D721Med (cell line): ENCODE results near the gene ASCL3.
"Not testable (repeated sequence)": the region's sequence is repeated elsewhere in the genome, so short reads cannot be mapped to it uniquely, and the experiment has no call there.

Source experiments
- DNase-seq: peaks from one replicate; pipeline ENCODE4 v3.0.0; 2011; ENCODE audit warnings: low spot score; ENCODE audit not compliant: insufficient read length
- FAIRE-seq: peaks from 2 replicates; lab custom pipeline; 2011; peaks lifted over from hg19 to GRCh38; lab: Jason Lieb, UNC
- CTCF ChIP-seq: IDR thresholded peaks from 2 replicates; pipeline ENCODE4 v1.5.1; 2012; ENCODE audit warnings: mild to moderate bottlenecking, control low read depth; ENCODE audit not compliant: insufficient read depth; ENCODE audit errors: missing control alignments

Gene ASCL3, protein sequence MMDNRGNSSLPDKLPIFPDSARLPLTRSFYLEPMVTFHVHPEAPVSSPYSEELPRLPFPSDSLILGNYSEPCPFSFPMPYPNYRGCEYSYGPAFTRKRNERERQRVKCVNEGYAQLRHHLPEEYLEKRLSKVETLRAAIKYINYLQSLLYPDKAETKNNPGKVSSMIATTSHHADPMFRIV

DNA sequence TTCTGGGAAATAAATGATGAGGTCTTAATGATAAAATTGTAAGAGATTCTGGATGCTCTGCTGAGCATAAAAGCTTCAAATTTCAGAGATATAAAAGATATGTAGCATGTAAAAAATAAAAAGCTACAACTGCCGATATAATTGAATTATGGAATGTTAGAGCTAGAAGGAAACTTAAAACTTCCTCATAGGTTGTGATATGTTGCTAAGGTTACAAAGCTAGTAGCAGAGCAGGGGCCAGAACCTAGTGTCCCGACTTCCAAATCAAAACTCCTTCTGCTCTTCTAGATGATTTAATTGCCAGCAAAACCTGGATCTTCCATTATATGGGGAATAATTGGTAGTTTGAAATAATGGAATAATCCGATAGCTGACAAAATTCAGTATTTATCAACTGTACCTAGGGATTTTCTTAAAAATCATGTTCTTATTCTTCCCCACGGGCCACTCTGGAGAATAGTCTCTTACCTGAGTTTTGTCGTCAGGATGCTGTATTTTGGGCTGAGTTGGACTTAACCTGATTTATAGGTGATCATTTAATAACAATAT lies at the start of gene ASCL3:
TSS of gene ASCL3 (minus strand) at position 499 of the 549 bp plus-strand sequence. CDS start 4,855 bp downstream, outside the sequence.
- TF ChIP-seq CTCF, result no peak
- DNase-seq (no peak), FAIRE-seq (no peak)

DNA sequence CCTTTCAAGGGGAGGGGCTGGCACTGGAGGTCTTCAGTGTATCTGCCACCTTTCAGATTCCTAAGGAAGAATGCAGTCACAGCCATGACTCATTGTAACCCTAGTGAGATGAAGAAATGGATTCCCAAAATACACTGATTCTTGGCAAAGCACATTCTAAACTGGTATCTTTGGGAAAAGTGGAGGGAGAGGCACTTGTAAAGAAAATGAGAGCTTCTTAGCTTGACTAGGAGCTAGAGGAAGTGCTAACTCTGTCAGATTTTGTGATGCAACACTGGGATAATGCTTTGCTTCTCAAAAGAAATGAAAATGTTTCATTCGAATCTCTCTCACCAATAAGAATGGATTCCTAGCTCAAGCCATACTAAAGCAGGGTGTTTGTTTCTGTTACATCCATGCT lies 46.6 kb upstream of the ASCL3 start:
- DNase-seq (no peak), FAIRE-seq (no peak)
- TF ChIP-seq CTCF, result no peak

- no peak for TF ChIP-seq CTCF
- DNase-seq (no peak), FAIRE-seq (no peak)
These were observed 45.8 kb upstream of the ASCL3 start for GRCh38 chr11:8988329-8989234.

- FAIRE-seq (no peak), DNase-seq (no peak)
- TF ChIP-seq CTCF, result no peak
These were observed 44.6 kb upstream of the ASCL3 start for GRCh38 chr11:8987446-8987845.

DNA sequence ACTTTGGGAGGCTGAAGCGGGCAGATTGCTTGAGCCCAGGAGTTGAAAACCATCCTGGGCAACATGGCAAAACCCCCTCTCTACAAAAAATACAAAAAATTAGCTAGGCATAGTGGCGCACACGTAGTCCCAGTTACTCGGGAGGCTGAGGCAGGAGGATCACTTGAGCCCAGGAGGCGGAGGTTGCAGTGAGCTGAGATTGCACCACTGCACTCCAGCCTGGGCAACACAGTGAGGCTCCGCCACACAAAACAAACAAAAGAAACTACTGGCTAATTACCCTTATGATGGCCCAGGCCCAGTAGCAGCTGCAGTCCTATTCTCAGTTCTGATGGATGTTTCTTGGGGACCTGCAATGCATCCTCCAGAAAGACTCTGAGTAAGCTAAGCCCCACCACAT lies 44.0 kb upstream of the ASCL3 start:
- not testable (repeated sequence) for DNase-seq, FAIRE-seq

DNA sequence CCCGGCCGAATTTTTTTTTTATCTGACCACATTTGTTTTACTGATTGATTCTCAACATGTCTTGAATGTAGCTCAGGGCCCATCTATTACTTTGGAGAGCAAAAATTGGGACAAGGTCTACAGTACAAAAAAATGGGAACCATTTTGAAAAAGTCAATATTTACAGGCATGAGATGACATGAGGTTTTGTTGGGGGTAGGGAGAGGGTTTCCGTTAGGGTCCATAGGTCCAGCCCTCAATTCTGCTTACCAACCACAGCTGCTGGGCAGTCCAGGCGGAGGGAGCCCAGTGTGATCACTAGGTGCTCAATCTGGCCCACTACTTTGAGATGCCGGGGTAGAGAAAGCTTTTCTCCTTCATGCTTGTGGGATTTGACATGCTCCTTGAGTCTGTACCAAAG lies 42.6 kb upstream of the ASCL3 start:
- DNase-seq (no peak), FAIRE-seq (no peak)
- TF ChIP-seq CTCF, result no peak

- TF ChIP-seq CTCF, result no peak
- DNase-seq (no peak), FAIRE-seq (no peak)
These were observed 40.7 kb upstream of the ASCL3 start for GRCh38 chr11:8983552-8983951.
